Caco-2 (cell line): ENCODE results near the gene STK40. TPM values are rescaled to one million over a fixed set of nuclear protein-coding genes. Genes with fewer than 3 reads are reported as not detected.
A peak's percentile ranks its signal among the peaks of the same experiment; 100 is the strongest.

Experiments used
- BruUV-seq: library from RNA; stranded (reverse); fragments of 400-500 nt; replicated peaks from 2 replicates; lab custom pipeline; 2021; lab: Mats Ljungman, UMichigan
- CTCF ChIA-PET: fragments of 300-600 bp; sonication (Branson Sonifier 250); formaldehyde crosslinking; loops from one replicate; lab custom pipeline; 2022; ENCODE audit warnings: antibody characterized with exemption; lab: Charles Lee
- POLR2A ChIA-PET: fragments of 300-600 bp; sonication (Branson Sonifier 250); formaldehyde crosslinking; loops from one replicate; lab custom pipeline; 2022; ENCODE audit warnings: antibody characterized with exemption; lab: Charles Lee
- DNase-seq, 2 experiments: peaks; one replicate each; pipeline versions ENCODE4 v3.0.0 to v3.0.0-alpha.2; 2020 to 2022
- H3K27me3 ChIP-seq: replicated peaks from 2 replicates; pipeline ENCODE4 v1.6.0; 2011; ENCODE audit warnings: low read length; ENCODE audit not compliant: control insufficient read depth, insufficient read depth
- H3K36me3 ChIP-seq: 2 replicates; pipeline ENCODE4 v1.5.1; 2011; ENCODE audit warnings: low read length; ENCODE audit not compliant: control insufficient read depth, insufficient read depth
- H3K4me1 ChIP-seq: fragments of 250-450 bp; sonication (Bioruptor Pico); 2 replicates; pipeline ENCODE4 v1.5.1; 2020; ENCODE audit warnings: mild to moderate bottlenecking
- H3K4me3 ChIP-seq: 2 replicates; pipeline ENCODE4 v1.5.1; 2011; ENCODE audit warnings: low read depth, mild to moderate bottlenecking, control low read depth, low read length
- H3K9me3 ChIP-seq: fragments of 250-450 bp; sonication (Bioruptor Pico); 2 replicates; pipeline ENCODE4 v1.5.1; 2020; ENCODE audit warnings: mild to moderate bottlenecking, moderate library complexity
- H3K27ac Mint-ChIP-seq: one replicate; pipeline ENCODE4 v1.8.0; 2022; ENCODE audit warnings: mixed read lengths; ENCODE audit not compliant: unreplicated experiment
- H3K27me3 Mint-ChIP-seq: one replicate; pipeline ENCODE4 v1.8.0; 2022; ENCODE audit warnings: mixed read lengths; ENCODE audit not compliant: insufficient read depth, unreplicated experiment
- H3K36me3 Mint-ChIP-seq: one replicate; pipeline ENCODE4 v1.8.0; 2022; ENCODE audit warnings: mild to moderate bottlenecking, mixed read lengths; ENCODE audit not compliant: insufficient read depth, unreplicated experiment
- H3K4me1 Mint-ChIP-seq: one replicate; pipeline ENCODE4 v1.8.0; 2022; ENCODE audit warnings: low read depth, mixed read lengths; ENCODE audit not compliant: unreplicated experiment
- H3K4me3 Mint-ChIP-seq: one replicate; pipeline ENCODE4 v1.8.0; 2022; ENCODE audit warnings: mild to moderate bottlenecking, moderate library complexity, mixed read lengths; ENCODE audit not compliant: unreplicated experiment
- H3K9me3 Mint-ChIP-seq: one replicate; pipeline ENCODE4 v1.8.0; 2022; ENCODE audit warnings: mixed read lengths; ENCODE audit not compliant: unreplicated experiment
- CTCF ChIP-seq, 2 experiments: fragments of 200-600 bp in 1 of 2; IDR thresholded peaks; 1 replicate in 1 of 2; 2 replicates in 1 of 2; pipeline versions ENCODE4 v1.5.1 to v1.8.0; 2011 to 2022; ENCODE audit warnings: antibody characterized with exemption in 1 of 2, control low read depth in 1 of 2, inconsistent platforms in 1 of 2, low read depth in 1 of 2, low read length in 1 of 2, mild to moderate bottlenecking in 1 of 2, moderate library complexity in 1 of 2; ENCODE audit not compliant: insufficient read depth in 1 of 2, severe bottlenecking in 1 of 2, unreplicated experiment in 1 of 2
- intact Hi-C: fragments of 100-400 bp; cut with micrococcal nuclease; formaldehyde crosslinking; loops from one replicate; pipeline ENCODE4 v1.10.0; 2022; ENCODE audit not compliant: unreplicated experiment
- total RNA-seq: library from RNA; stranded (reverse); gene quantifications from 2 replicates; pipeline ENCODE4 v1.2.3, GENCODE V29; 2022

Gene STK40
- total RNA-seq, 1 experiment from 2014 or later = 29.7 TPM

DNA sequence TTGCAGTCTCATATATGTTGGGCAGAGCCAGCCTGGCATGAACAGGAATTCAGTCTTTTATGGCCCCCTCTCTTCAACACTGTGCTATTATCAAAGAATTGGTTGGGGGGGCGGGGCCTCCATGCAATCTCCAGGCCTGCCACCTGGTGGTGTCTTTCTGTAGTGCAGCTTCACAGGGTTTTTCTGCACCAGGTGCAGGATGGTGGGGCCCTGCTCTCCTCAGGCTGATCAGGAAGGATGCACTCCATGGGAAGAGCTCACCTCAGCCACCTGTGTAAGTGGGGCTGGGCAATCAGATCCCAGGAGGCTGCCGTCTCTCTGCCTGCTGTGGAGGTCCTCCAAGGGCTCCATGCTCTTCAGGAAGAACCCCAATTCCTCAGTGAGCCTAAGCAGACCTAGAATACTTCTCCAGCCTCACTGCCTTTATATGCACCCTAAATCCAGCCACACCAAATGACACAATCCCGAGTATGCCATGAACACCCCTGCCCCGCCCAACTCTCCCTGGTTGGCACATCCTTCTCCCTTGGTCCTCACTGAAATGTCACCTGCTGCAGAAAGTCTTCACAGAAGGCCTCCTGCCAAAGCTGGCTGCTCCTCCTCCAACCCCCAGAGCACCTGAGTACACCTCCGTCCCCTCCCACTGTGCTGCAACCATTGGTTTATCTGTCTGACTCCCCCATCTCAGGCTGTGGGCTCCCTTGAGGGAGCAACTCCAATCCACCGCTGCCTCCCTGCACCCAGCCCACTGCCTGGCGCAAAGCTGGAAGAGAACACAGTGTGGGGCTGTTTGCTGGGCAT lies 16.5 kb downstream of the STK40 start:
- Histone ChIP-seq H3K36me3 (no peaks in the 10 kb centered on the region), H3K27me3 (no peaks in the 10 kb centered on the region), H3K4me3 (no peak overlapping the region), H3K4me1 (no peaks in the 10 kb centered on the region; the same call in 1 of the 2 replicates), H3K9me3 (no peaks in the 10 kb centered on the region)
- no peaks in the 10 kb centered on the region for H3K4me1 Mint-ChIP-seq
- POLR2A ChIA-PET = no interaction called here
- no peak overlapping the region for H3K27ac Mint-ChIP-seq
- peak; percentile 68 to 71 for TF ChIP-seq CTCF (IDR thresholded peaks at IDR 0.05; ENCODE audit: insufficient read depth in 1 of 2, low read depth in 1 of 2, low read length in 1 of 2, severe bottlenecking in 1 of 2, unreplicated experiment in 1 of 2)
- no peaks in the 10 kb centered on the region for H3K36me3 Mint-ChIP-seq
- no peaks in the 10 kb centered on the region for H3K9me3 Mint-ChIP-seq
- intact Hi-C loops = loop anchor here (1.0 kb wide), 1 partner anchor 51 kb away; no protein-coding TSS in a partner anchor
- CTCF ChIA-PET = interaction anchor here (0.6 to 1.6 kb wide), 8 partner anchors 16 to 220 kb away, joined by 3 to 5 read pairs (median 3); partner anchors contain the start of genes EVA1B and TRAPPC3
- peak; percentile 67 to 79 for DNase-seq
- H3K27me3 Mint-ChIP-seq = no peaks in the 10 kb centered on the region
- BruUV-seq = no TSS peak
- H3K4me3 Mint-ChIP-seq = no peak overlapping the region

GRCh38 chr1:36367798-36368197 lies 17.9 kb downstream of the STK40 start:
- Histone ChIP-seq H3K9me3 (no peaks in the 10 kb centered on the region), H3K4me3 (no peak overlapping the region), H3K36me3 (no peaks in the 10 kb centered on the region), H3K27me3 (no peaks in the 10 kb centered on the region), H3K4me1 (no peaks in the 10 kb centered on the region)
- H3K36me3 Mint-ChIP-seq = no peaks in the 10 kb centered on the region
- intact Hi-C loops = no loop called here
- ChIA-PET POLR2A (no interaction called here), CTCF (no interaction called here)
- DNase-seq = no peak
- no peaks in the 10 kb centered on the region for H3K4me1 Mint-ChIP-seq
- no peak for TF ChIP-seq CTCF (IDR thresholded peaks at IDR 0.05; ENCODE audit: insufficient read depth in 1 of 2, low read depth in 1 of 2, low read length in 1 of 2, severe bottlenecking in 1 of 2, unreplicated experiment in 1 of 2)
- no peaks in the 10 kb centered on the region for H3K9me3 Mint-ChIP-seq
- H3K27me3 Mint-ChIP-seq = no peaks in the 10 kb centered on the region
- BruUV-seq = no TSS peak
- H3K27ac Mint-ChIP-seq = no peak overlapping the region
- no peak overlapping the region for H3K4me3 Mint-ChIP-seq

DNA sequence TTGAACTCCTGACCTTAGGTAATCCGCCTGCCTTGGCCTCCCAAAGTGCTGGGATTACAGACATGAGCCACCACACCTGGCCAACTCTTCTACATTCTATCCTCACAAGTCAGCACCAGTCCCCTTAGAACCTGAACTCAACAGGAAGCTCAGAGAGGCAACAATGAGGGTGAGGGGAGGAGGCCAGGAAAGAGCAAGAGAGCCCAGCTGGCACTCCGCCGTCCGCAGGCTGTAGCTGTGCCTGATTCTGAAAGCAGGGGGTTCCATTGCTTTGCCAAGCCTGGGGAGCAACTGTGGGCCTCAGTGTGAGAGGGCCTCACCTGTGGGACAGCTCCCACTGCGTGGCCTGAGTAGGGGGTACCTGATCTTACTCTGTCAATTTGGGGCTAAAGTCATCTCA lies 18.7 kb downstream of the STK40 start:
- intact Hi-C loops = no loop called here
- CTCF ChIA-PET = no interaction called here
- H3K36me3 Mint-ChIP-seq = peaks cover 3% of the 10 kb centered on the region

More for the DNA sequence above, 18.7 kb downstream of the STK40 start:
- Histone ChIP-seq H3K4me3 (no peak overlapping the region), H3K9me3 (no peaks in the 10 kb centered on the region), H3K36me3 (no peaks in the 10 kb centered on the region), H3K4me1 (no peaks in the 10 kb centered on the region), H3K27me3 (no peaks in the 10 kb centered on the region)
- no peaks in the 10 kb centered on the region for H3K4me1 Mint-ChIP-seq
- POLR2A ChIA-PET = no interaction called here
- no peaks in the 10 kb centered on the region for H3K27me3 Mint-ChIP-seq
- no peak overlapping the region for H3K4me3 Mint-ChIP-seq
- BruUV-seq = no TSS peak
- DNase-seq = no peak
- no peaks in the 10 kb centered on the region for H3K9me3 Mint-ChIP-seq
- no peak overlapping the region for H3K27ac Mint-ChIP-seq
- no peak for TF ChIP-seq CTCF (IDR thresholded peaks at IDR 0.05; ENCODE audit: insufficient read depth in 1 of 2, low read depth in 1 of 2, low read length in 1 of 2, severe bottlenecking in 1 of 2, unreplicated experiment in 1 of 2)
